GM23338 (cell line): Measurements from ENCODE around the gene MLPH. TPM values are rescaled to one million over a fixed set of nuclear protein-coding genes. Genes with fewer than 3 reads are reported as not detected.

Experiments used
- ATAC-seq: fragments of 200-7000 bp; cut with Tn5 transposase; 3 replicates; pipeline ENCODE4 v1.9.1; 2020
- DNase-seq: peaks from one replicate; pipeline ENCODE4 v3.0.0-alpha.2; 2015; ENCODE audit warnings: low spot score
- H2AFZ ChIP-seq: fragments of 200-600 bp; sonication (generic); 2 replicates; pipeline ENCODE4 v1.8.0; 2016; ENCODE audit warnings: antibody characterized with exemption, mild to moderate bottlenecking, moderate library complexity
- H3F3A ChIP-seq: fragments of 200-600 bp; sonication (generic); replicated peaks from 2 replicates; pipeline ENCODE4 v1.8.0; 2017; ENCODE audit warnings: antibody characterized with exemption, mixed run types, low read depth
- H3K27ac ChIP-seq: fragments of 200-600 bp; sonication (generic); 2 replicates; pipeline ENCODE4 v1.6.1; 2016; ENCODE audit warnings: low read depth
- H3K27me3 ChIP-seq: fragments of 200-600 bp; sonication (generic); 2 replicates; pipeline ENCODE4 v1.8.0; 2016; ENCODE audit warnings: mild to moderate bottlenecking, mixed run types, moderate library complexity; ENCODE audit not compliant: insufficient read depth
- H3K36me3 ChIP-seq: fragments of 200-600 bp; sonication (generic); 2 replicates; pipeline ENCODE4 v1.8.0; 2016; ENCODE audit warnings: mild to moderate bottlenecking; ENCODE audit not compliant: insufficient read depth
- H3K4me1 ChIP-seq: fragments of 200-600 bp; sonication (generic); 2 replicates; pipeline ENCODE4 v1.8.0; 2016; ENCODE audit warnings: mild to moderate bottlenecking, moderate library complexity; ENCODE audit not compliant: insufficient read depth
- H3K4me2 ChIP-seq: fragments of 200-600 bp; sonication (generic); 2 replicates; pipeline ENCODE4 v1.7.1; 2017; ENCODE audit warnings: mixed run types
- H3K4me3 ChIP-seq: fragments of 200-600 bp; sonication (generic); 2 replicates; pipeline ENCODE4 v1.6.1; 2016; ENCODE audit warnings: mixed run types
- H3K79me2 ChIP-seq: fragments of 200-600 bp; sonication (generic); replicated peaks from 2 replicates; pipeline ENCODE4 v1.8.0; 2017; ENCODE audit warnings: mild to moderate bottlenecking; ENCODE audit not compliant: insufficient read depth
- H3K9me2 ChIP-seq: fragments of 200-600 bp; sonication (generic); 2 replicates; pipeline ENCODE4 v1.8.0; 2017; ENCODE audit not compliant: insufficient read depth
- H4K20me1 ChIP-seq: fragments of 200-600 bp; sonication (generic); replicated peaks from 2 replicates; pipeline ENCODE4 v1.8.0; 2017; ENCODE audit warnings: mild to moderate bottlenecking; ENCODE audit not compliant: insufficient read depth
- H3K27ac Mint-ChIP-seq: 2 replicates; pipeline ENCODE4 v1.8.0; 2020; ENCODE audit warnings: inconsistent platforms, mild to moderate bottlenecking, moderate library complexity, mixed read lengths
- H3K27me3 Mint-ChIP-seq: 3 replicates; pipeline ENCODE4 v1.8.0; 2022; ENCODE audit warnings: low read depth, mild to moderate bottlenecking, moderate library complexity, mixed read lengths, inconsistent platforms; ENCODE audit not compliant: insufficient read depth, poor library complexity
- H3K36me3 Mint-ChIP-seq: 3 replicates; pipeline ENCODE4 v1.8.0; 2021; ENCODE audit warnings: low read depth, mild to moderate bottlenecking, inconsistent platforms, moderate library complexity, mixed read lengths
- H3K4me1 Mint-ChIP-seq: 3 replicates; pipeline ENCODE4 v1.8.0; 2020; ENCODE audit warnings: mild to moderate bottlenecking, inconsistent platforms, mixed read lengths
- H3K4me3 Mint-ChIP-seq: 3 replicates; pipeline ENCODE4 v1.8.0; 2021; ENCODE audit warnings: moderate library complexity, mild to moderate bottlenecking, inconsistent platforms, mixed read lengths
- H3K9me3 Mint-ChIP-seq: 3 replicates; pipeline ENCODE4 v1.8.0; 2020; ENCODE audit warnings: moderate library complexity, mild to moderate bottlenecking, inconsistent platforms, mixed read lengths
- EZH2 ChIP-seq: fragments of 200-600 bp; sonication (generic); IDR thresholded peaks from one replicate; pipeline ENCODE4 v1.8.0; 2017; ENCODE audit warnings: antibody characterized with exemption, mild to moderate bottlenecking, low read depth; ENCODE audit not compliant: unreplicated experiment
- EZH2phosphoT487 ChIP-seq: fragments of 200-600 bp; sonication (generic); IDR thresholded peaks from one replicate; pipeline ENCODE4 v1.8.1; 2018; ENCODE audit warnings: antibody characterized with exemption; ENCODE audit not compliant: unreplicated experiment
- JUNB ChIP-seq: IDR thresholded peaks from one replicate; pipeline ENCODE4 v1.6.1; 2016; ENCODE audit warnings: antibody characterized with exemption; ENCODE audit not compliant: unreplicated experiment
- NANOG ChIP-seq: IDR thresholded peaks from 2 replicates; pipeline ENCODE4 v1.6.1; 2016; ENCODE audit warnings: antibody characterized with exemption, borderline replicate concordance
- POLR2AphosphoS5 ChIP-seq: IDR thresholded peaks from 2 replicates; pipeline ENCODE4 v1.6.1; 2016; ENCODE audit warnings: antibody characterized with exemption, low read depth
- REST ChIP-seq: IDR thresholded peaks from one replicate; pipeline ENCODE4 v1.6.1; 2018; ENCODE audit warnings: antibody characterized with exemption; ENCODE audit not compliant: unreplicated experiment
- STAT1 ChIP-seq: IDR thresholded peaks from one replicate; pipeline ENCODE4 v1.6.1; 2016; ENCODE audit warnings: antibody characterized with exemption; ENCODE audit not compliant: unreplicated experiment
- ZNF114 ChIP-seq: fragments of 250-450 bp; sonication (Bioruptor Pico); IDR thresholded peaks from 2 replicates; pipeline ENCODE4 v1.5.0; 2020; ENCODE audit warnings: mild to moderate bottlenecking, moderate library complexity
- ZNF331 ChIP-seq: fragments of 250-450 bp; sonication (Bioruptor Pico); IDR thresholded peaks from 2 replicates; pipeline ENCODE4 v1.5.0; 2020; ENCODE audit warnings: low read depth, mild to moderate bottlenecking, moderate library complexity
- ZNF462 ChIP-seq: fragments of 250-450 bp; sonication (Bioruptor Pico); IDR thresholded peaks from 2 replicates; pipeline ENCODE4 v1.5.0; 2020; ENCODE audit warnings: mild to moderate bottlenecking, moderate library complexity
- polyA plus RNA-seq: library from polyadenylated mRNA; unstranded; fragments of >200 nt; fragmentation: Nextera tagmentation; extraction: Ambion mirVana; gene quantifications from 2 replicates; pipeline ENCODE4 v1.2.1, GENCODE V29; 2016
- total RNA-seq: library from RNA; depleted of rRNA; stranded (reverse); fragments of >200 nt; shearing (Covaris generic); gene quantifications from 2 replicates; pipeline ENCODE4 v1.2.3, GENCODE V29; 2014

MLPH gene
- total and polyA plus RNA-seq, 2 experiments from 2014 or later: 13.6 to 16.5 TPM

DNA sequence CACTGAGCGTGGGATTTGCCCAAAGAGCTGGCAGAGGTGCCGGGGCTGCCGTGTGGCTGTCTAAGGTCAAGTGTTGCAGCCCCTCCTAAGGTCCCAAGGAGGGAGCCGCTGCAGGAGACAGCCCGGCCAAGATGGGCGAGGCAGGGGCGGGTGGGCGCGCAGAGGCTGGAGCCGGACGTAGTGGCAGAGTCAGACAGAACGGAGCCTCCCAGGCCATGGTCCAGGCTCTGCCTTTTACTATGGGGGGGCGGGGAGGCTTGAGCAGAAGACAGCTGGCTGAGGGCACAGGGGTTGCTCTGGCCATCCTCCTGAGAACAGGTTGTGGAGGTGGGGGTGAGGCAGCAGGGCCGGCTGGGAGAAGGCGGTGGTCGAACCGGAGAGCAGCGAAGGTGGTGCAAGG, 51.9 kb downstream of the MLPH start (continued):
- TF ChIP-seq ZNF462 (CRISPR knock-in tag) (no peak), POLR2AphosphoS5 (no peak), ZNF114 (CRISPR knock-in tag) (no peak), STAT1 (no peak), JUNB (no peak), NANOG (no peak), EZH2phosphoT487 (no peak), ZNF331 (CRISPR knock-in tag) (no peak), EZH2 (no peak)

GRCh38 chr2:237539681-237540080, 52.6 kb downstream of the MLPH start:
- no peak overlapping the region for H3K27ac ChIP-seq
- H3K9me2 ChIP-seq: no peaks in the 10 kb centered on the region
- no peaks in the 10 kb centered on the region for H3K4me1 ChIP-seq
- no peaks in the 10 kb centered on the region; the same call in 2 of the 3 replicates for H3K36me3 Mint-ChIP-seq
- no peak overlapping the region for H2AFZ ChIP-seq
- ATAC-seq (no peak), DNase-seq (no peak)
- H3K27ac Mint-ChIP-seq: no peak overlapping the region
- peaks cover 7% of the 10 kb centered on the region for H3K4me1 Mint-ChIP-seq
- H3K4me2 ChIP-seq: no peak overlapping the region
- H3K36me3 ChIP-seq: no peaks in the 10 kb centered on the region
- no peaks in the 10 kb centered on the region for H3K79me2 ChIP-seq
- H3K4me3 ChIP-seq: no peak overlapping the region
- H3K27me3 ChIP-seq: no peaks in the 10 kb centered on the region
- H3K4me3 Mint-ChIP-seq: no peak overlapping the region
- peaks cover 5% of the 10 kb centered on the region for H3K27me3 Mint-ChIP-seq
- H3F3A ChIP-seq: no peaks in the 10 kb centered on the region
- no peaks in the 10 kb centered on the region for H4K20me1 ChIP-seq
- peaks cover 3% of the 10 kb centered on the region; the same call in 1 of the 3 replicates for H3K9me3 Mint-ChIP-seq
- TF ChIP-seq ZNF114 (CRISPR knock-in tag) (no peak), REST (no peak), STAT1 (no peak), NANOG (no peak), EZH2phosphoT487 (no peak), JUNB (no peak), ZNF331 (CRISPR knock-in tag) (no peak), POLR2AphosphoS5 (no peak)
